H1 (cell line): Measurements from ENCODE around the gene CORO6. TPM values are rescaled to one million over a fixed set of nuclear protein-coding genes. Genes with fewer than 3 reads are reported as not detected.

Experiments
- CBX8 ChIP-seq: fragments of 300-800, 300-1000 bp; sonication (generic); IDR thresholded peaks from 2 replicates; pipeline ENCODE4 v1.7.1; 2016; ENCODE audit warnings: low read depth, low read length, borderline replicate concordance
- RFX5 ChIP-seq: IDR thresholded peaks from 2 replicates; pipeline ENCODE4 v1.6.1; 2011; ENCODE audit warnings: low read depth, low read length, improper control_type of control experiment, borderline replicate concordance
- TAF1 ChIP-seq: IDR thresholded peaks from 2 replicates; pipeline ENCODE4 v1.6.1; 2011; ENCODE audit warnings: mild to moderate bottlenecking, low read depth, low read length
- polyA plus RNA-seq, 7 experiments: library from polyadenylated mRNA; depleted of rRNA in 3 of 7; stranded (reverse) in 5 of 7; unstranded in 2 of 7; fragments of >200 nt in 5 of 7; fragments of 200-250 nt in 2 of 7; gene quantifications; 1 replicate in 5 of 7; 2 replicates in 1 of 7; 4 replicates in 1 of 7; pipeline versions ENCODE4 v1.2.1 to v1.2.3, GENCODE V29; 2011 to 2013; ENCODE audit warnings: missing spikeins in 2 of 7, mixed read lengths in 2 of 7
- total RNA-seq: library from RNA; stranded (reverse); fragmentation: NEBNext Ultra II Directional; extraction: Animal tissue kit (Norgen Biotek cat#: 25700); gene quantifications from 2 replicates; pipeline ENCODE4 v1.2.1, GENCODE V29; 2021

The CORO6 gene
- total and polyA plus RNA-seq, 2 of the 8 experiments (the other 6 are each of a cell fraction or from before 2014, with no cell fraction given) = 2.5 to 8.6 TPM

GRCh38 chr17:29640981-29641642 is 18.4 kb upstream of the CORO6 start (continued):
- TF ChIP-seq CBX8 = no peak
- TF ChIP-seq RFX5 = no peak
- no peak for TF ChIP-seq TAF1
